CD14-positive monocyte (primary cell): Measurements from ENCODE around the gene CFD. TPM values are rescaled to one million over a fixed set of nuclear protein-coding genes. Genes with fewer than 3 reads are reported as not detected.

Source experiments
- DNase-seq, 3 donors: peaks; one replicate each; pipeline ENCODE4 v3.0.0-alpha.2; 2011 to 2022
- H2AFZ ChIP-seq: 2 replicates; pipeline ENCODE4 v1.6.0; 2012; ENCODE audit warnings: mild to moderate bottlenecking, low read depth, low read length, inconsistent platforms; ENCODE audit not compliant: insufficient read depth, poor library complexity, severe bottlenecking
- H3K27ac ChIP-seq, 2 donors: 1 replicate in 1 of 2; 2 replicates in 1 of 2; pipeline ENCODE4 v1.5.1; 2012 to 2013; ENCODE audit warnings: low read length in 2 of 2, control low read depth in 1 of 2, inconsistent platforms in 1 of 2, low read depth in 1 of 2, mild to moderate bottlenecking in 1 of 2
- H3K27me3 ChIP-seq, 2 donors: one replicate each; pipeline versions ENCODE4 v1.6.0 to v1.6.1; 2011 to 2013; ENCODE audit warnings: low read length in 2 of 2; ENCODE audit not compliant: control insufficient read depth in 2 of 2, insufficient read depth in 2 of 2
- H3K36me3 ChIP-seq, 2 donors: replicated peaks in 1 of 2; 1 replicate in 1 of 2; 2 replicates in 1 of 2; pipeline versions ENCODE4 v1.5.1 to v1.6.1; 2012 to 2013; ENCODE audit warnings: low read length in 2 of 2, control low read depth in 1 of 2, inconsistent platforms in 1 of 2, mild to moderate bottlenecking in 1 of 2; ENCODE audit not compliant: insufficient read depth in 2 of 2, control insufficient read depth in 1 of 2
- H3K4me1 ChIP-seq, 2 donors: 1 replicate in 1 of 2; 2 replicates in 1 of 2; pipeline versions ENCODE4 v1.5.1 to v1.6.1; 2012 to 2013; ENCODE audit warnings: low read length in 2 of 2, control low read depth in 1 of 2, inconsistent platforms in 1 of 2, mild to moderate bottlenecking in 1 of 2, moderate library complexity in 1 of 2; ENCODE audit not compliant: insufficient read depth in 2 of 2, control insufficient read depth in 1 of 2
- H3K4me2 ChIP-seq: replicated peaks from 2 replicates; pipeline ENCODE3; 2012; ENCODE audit warnings: low read length, moderate library complexity, mild to moderate bottlenecking; ENCODE audit not compliant: poor library complexity, severe bottlenecking; ENCODE audit errors: extremely low read depth
- H3K4me3 ChIP-seq, 3 experiments: fragments of 200-600 bp in 1 of 3; sonication (generic) in 1 of 3; replicated peaks in 1 of 3; 1 replicate in 2 of 3; 2 replicates in 1 of 3; pipeline ENCODE4 v1.5.1; 2011 to 2013; ENCODE audit warnings: low read length in 3 of 3, mild to moderate bottlenecking in 3 of 3, control low read depth in 2 of 3, low read depth in 2 of 3, inconsistent platforms in 1 of 3, moderate library complexity in 1 of 3
- H3K79me2 ChIP-seq: 2 replicates; pipeline ENCODE4 v1.6.0; 2012; ENCODE audit warnings: mild to moderate bottlenecking, control low read depth, inconsistent platforms, low read length, moderate library complexity; ENCODE audit not compliant: insufficient read depth
- H3K9ac ChIP-seq: 2 replicates; pipeline ENCODE4 v1.6.0; 2017; ENCODE audit warnings: low read length, mild to moderate bottlenecking; ENCODE audit not compliant: insufficient read depth, poor library complexity, severe bottlenecking
- H3K9me3 ChIP-seq, 2 donors: replicated peaks in 1 of 2; 1 replicate in 1 of 2; 2 replicates in 1 of 2; pipeline versions ENCODE4 v1.5.1 to v1.6.1; 2012 to 2013; ENCODE audit warnings: low read length in 2 of 2, control low read depth in 1 of 2; ENCODE audit not compliant: control insufficient read depth in 1 of 2, insufficient read depth in 1 of 2
- H4K20me1 ChIP-seq: 2 replicates; pipeline ENCODE4 v1.6.0; 2012; ENCODE audit warnings: mild to moderate bottlenecking, low read length, control low read depth, moderate library complexity; ENCODE audit not compliant: insufficient read depth
- H3K27ac Mint-ChIP-seq, 7 donors: one replicate each; pipeline ENCODE4 v1.8.0; 2020; ENCODE audit warnings: mild to moderate bottlenecking in 7 of 7, mixed read lengths in 7 of 7, moderate library complexity in 6 of 7, inconsistent platforms in 2 of 7
- H3K27me3 Mint-ChIP-seq, 3 donors: one replicate each; pipeline ENCODE4 v1.8.0; 2021 to 2022; ENCODE audit warnings: low read depth in 3 of 3, mild to moderate bottlenecking in 3 of 3, mixed read lengths in 3 of 3, moderate library complexity in 3 of 3, inconsistent platforms in 1 of 3
- H3K36me3 Mint-ChIP-seq, 2 donors: one replicate each; pipeline ENCODE4 v1.8.0; 2020; ENCODE audit warnings: mixed read lengths in 2 of 2, inconsistent platforms in 1 of 2, mild to moderate bottlenecking in 1 of 2
- H3K4me1 Mint-ChIP-seq: one replicate; pipeline ENCODE4 v1.8.0; 2020; ENCODE audit warnings: mild to moderate bottlenecking, mixed read lengths
- H3K4me3 Mint-ChIP-seq, 2 donors: one replicate each; pipeline ENCODE4 v1.8.0; 2020; ENCODE audit warnings: mild to moderate bottlenecking in 2 of 2, mixed read lengths in 2 of 2, moderate library complexity in 1 of 2
- H3K9me3 Mint-ChIP-seq, 7 donors: one replicate each; pipeline ENCODE4 v1.8.0; 2020 to 2022; ENCODE audit warnings: mixed read lengths in 7 of 7, mild to moderate bottlenecking in 6 of 7, moderate library complexity in 6 of 7, inconsistent platforms in 2 of 7
- CTCF ChIP-seq: fragments of 200-600 bp; IDR thresholded peaks from one replicate; pipeline ENCODE4 v1.8.0; 2022; ENCODE audit warnings: antibody characterized with exemption, mild to moderate bottlenecking
- WGBS: methylation state at CpG from one replicate; pipeline ENCODE4 v1.1.5; 2013; ENCODE audit warnings: missing lambda C conversion rate; ENCODE audit not compliant: insufficient coverage; 5-methylcytosine and 5-hydroxymethylcytosine counted together
- intact Hi-C, 2 donors: fragments of 100-400 bp; cut with micrococcal nuclease; formaldehyde crosslinking; loops; one replicate each; pipeline versions ENCODE4 v1.15.0 to v1.15.1; 2023
- polyA plus RNA-seq, 3 donors: library from polyadenylated mRNA; depleted of rRNA in 1 of 3; unstranded in 2 of 3; stranded (reverse) in 1 of 3; fragments of 300-500 nt in 2 of 3; fragments of >200 nt in 1 of 3; fragmentation: Illumina TruSeq in 2 of 3; gene quantifications; 1 replicate in 2 of 3; 2 replicates in 1 of 3; pipeline ENCODE4 v1.2.3, GENCODE V29; 2012 to 2021

CFD gene
- polyA plus RNA-seq, 3 donors, result 272 to 862 (median 654) TPM

- Histone ChIP-seq H2AFZ (no peak overlapping the region), H3K79me2 (peaks cover 11% of the 10 kb centered on the region), H3K36me3 (no peaks in the 10 kb centered on the region), H3K9me3 (no peaks in the 10 kb centered on the region), H3K4me3 (peak overlapping the region; percentile 42 to 87 (median 44)), H3K4me1 (peaks cover 53 to 73% of the 10 kb centered on the region in 2 donors), H3K27me3 (peaks cover 0 to 4% of the 10 kb centered on the region in 2 donors), H3K9ac (peak overlapping the region; percentile 40), H4K20me1 (peaks cover 49% of the 10 kb centered on the region), H3K27ac (no peak overlapping the region), H3K4me2 (peak overlapping the region; percentile 98)
- 59% methylated on average over 20 of the region's 35 CpGs for whole genome bisulfite sequencing
- Mint-ChIP-seq H3K27ac (no peak overlapping the region), H3K4me3 (no peak overlapping the region), H3K9me3 (peaks cover 0 to 2% (median 0%) of the 10 kb centered on the region in 7 donors), H3K27me3 (peaks cover 0 to 5% (median 0%) of the 10 kb centered on the region in 3 donors), H3K4me1 (peaks cover 36% of the 10 kb centered on the region), H3K36me3 (peaks cover 2 to 10% of the 10 kb centered on the region in 2 donors)
- DNase-seq, result no peak
- TF ChIP-seq CTCF, result no peak
- intact Hi-C loops, result loop anchor here (5.0 to 10.0 kb wide), 2 partner anchors 121 to 384 kb away; partner anchors contain the start of genes ATP5F1D (in 1 of the 2), MIDN (in 1 of the 2) and WDR18 (in 1 of the 2)
These were observed 1.8 kb downstream of the CFD start for GRCh38 chr19:861141-861755.

- peaks cover 36% of the 10 kb centered on the region for H3K4me1 Mint-ChIP-seq
- H3K4me1 ChIP-seq, result peaks cover 53 to 73% of the 10 kb centered on the region in 2 donors
- H3K4me3 ChIP-seq, result peak overlapping the region in 1 of 3 experiments; percentile 87
- H3K27ac ChIP-seq, result no peak overlapping the region
- no peaks in the 10 kb centered on the region for H3K9me3 ChIP-seq
- peaks cover 0 to 2% (median 0%) of the 10 kb centered on the region in 7 donors for H3K9me3 Mint-ChIP-seq
- peaks cover 2 to 10% of the 10 kb centered on the region in 2 donors for H3K36me3 Mint-ChIP-seq
- H2AFZ ChIP-seq, result no peak overlapping the region
- no peak overlapping the region for H3K9ac ChIP-seq
- WGBS, result 14% methylated on average over 46 of the region's 60 CpGs
- DNase-seq, result peak; percentile 44 to 69 (median 60)
- peaks cover 0 to 6% of the 10 kb centered on the region in 2 donors for H3K27me3 ChIP-seq
- peak; percentile 13 for TF ChIP-seq CTCF
- peak overlapping the region; percentile 82 for H3K4me2 ChIP-seq
- peaks cover 53% of the 10 kb centered on the region for H4K20me1 ChIP-seq
- intact Hi-C loops, result loop anchor here (1.0 to 10.0 kb wide), 5 partner anchors 10 to 383 kb away; partner anchors contain the start of genes ATP5F1D (in 1 of the 2), MIDN (in 1 of the 2) and WDR18 (in 1 of the 2)
- H3K27me3 Mint-ChIP-seq, result peaks cover 0 to 5% (median 0%) of the 10 kb centered on the region in 3 donors
- peak overlapping the region in 3 of 7 donors; percentile 83 to 97 (median 88) for H3K27ac Mint-ChIP-seq
- H3K4me3 Mint-ChIP-seq, result peak overlapping the region in 1 of 2 donors; percentile 81
- H3K79me2 ChIP-seq, result peaks cover 11% of the 10 kb centered on the region
- H3K36me3 ChIP-seq, result no peaks in the 10 kb centered on the region
These were observed 2.5 kb downstream of the CFD start for GRCh38 chr19:861756-862580.
